SK-N-SH treated with all-trans-retinoic acid at 6 μM for 48 hours (cell line): Measurements from ENCODE around the gene RNF103.
A peak's percentile ranks its signal among the peaks of the same experiment; 100 is the strongest.

Experiments
- ATAC-seq: fragments of 200-7000 bp; cut with Tn5 transposase; 3 replicates; pipeline ENCODE4 v1.9.1; 2020; ENCODE audit warnings: mild to moderate bottlenecking, moderate library complexity
- ARNTL ChIP-seq: fragments of 450-650 bp; formaldehyde crosslinking; IDR thresholded peaks from 2 replicates; pipeline ENCODE4 v1.5.0; 2020; ENCODE audit warnings: low read depth, mild to moderate bottlenecking, moderate library complexity, borderline replicate concordance
- BACH2 ChIP-seq: fragments of 250-450 bp; sonication (Bioruptor Pico); IDR thresholded peaks from 2 replicates; pipeline ENCODE4 v1.9.0; 2021; ENCODE audit warnings: mild to moderate bottlenecking, borderline replicate concordance
- CSDC2 ChIP-seq: fragments of 250-450 bp; sonication (Bioruptor Pico); IDR thresholded peaks from 2 replicates; pipeline ENCODE4 v1.5.0; 2020; ENCODE audit warnings: mild to moderate bottlenecking, moderate library complexity
- ESRRG ChIP-seq: fragments of 250-450 bp; sonication (Bioruptor Pico); IDR thresholded peaks from 2 replicates; pipeline ENCODE4 v1.6.1; 2021; ENCODE audit warnings: mild to moderate bottlenecking
- GLIS3 ChIP-seq: fragments of 250-450 bp; sonication (Bioruptor Pico); IDR thresholded peaks from 2 replicates; pipeline ENCODE4 v1.5.0; 2020; ENCODE audit warnings: mild to moderate bottlenecking, moderate library complexity
- OSR1 ChIP-seq: fragments of 250-450 bp; sonication (Bioruptor Pico); IDR thresholded peaks from 2 replicates; pipeline ENCODE4 v1.8.0; 2022; ENCODE audit warnings: moderate library complexity, mild to moderate bottlenecking, inconsistent platforms
- PPARA ChIP-seq: fragments of 250-450 bp; sonication (Bioruptor Pico); IDR thresholded peaks from 2 replicates; pipeline ENCODE4 v1.5.0; 2020; ENCODE audit warnings: mild to moderate bottlenecking, borderline replicate concordance
- RARB ChIP-seq: fragments of 250-450 bp; sonication (Bioruptor Pico); IDR thresholded peaks from 2 replicates; pipeline ENCODE4 v1.8.0; 2021; ENCODE audit warnings: mild to moderate bottlenecking, moderate library complexity
- SNAI2 ChIP-seq: fragments of 250-450 bp; sonication (Bioruptor Pico); IDR thresholded peaks from 2 replicates; pipeline ENCODE4 v1.5.0; 2020; ENCODE audit warnings: mild to moderate bottlenecking, moderate library complexity
- TCF4 ChIP-seq: fragments of 250-450 bp; sonication (Bioruptor Pico); IDR thresholded peaks from 2 replicates; pipeline ENCODE4 v1.8.0; 2021; ENCODE audit warnings: mild to moderate bottlenecking, moderate library complexity, borderline replicate concordance
- TOX ChIP-seq: fragments of 250-450 bp; sonication (Bioruptor Pico); IDR thresholded peaks from 2 replicates; pipeline ENCODE4 v1.8.0; 2021; ENCODE audit warnings: mild to moderate bottlenecking, moderate library complexity, borderline replicate concordance
- ZC3H10 ChIP-seq: fragments of 250-450 bp; sonication (Bioruptor Pico); IDR thresholded peaks from 2 replicates; pipeline ENCODE4 v1.5.1; 2021; ENCODE audit warnings: mild to moderate bottlenecking, moderate library complexity
- ZFP3 ChIP-seq: fragments of 250-450 bp; sonication (Bioruptor Pico); IDR thresholded peaks from 2 replicates; pipeline ENCODE4 v1.5.0; 2020; ENCODE audit warnings: mild to moderate bottlenecking, moderate library complexity
- ZFP30 ChIP-seq: fragments of 450-650 bp; formaldehyde crosslinking; IDR thresholded peaks from 2 replicates; pipeline ENCODE4 v1.5.0; 2022; ENCODE audit warnings: mild to moderate bottlenecking, moderate library complexity
- ZNF565 ChIP-seq: fragments of 450-650 bp; formaldehyde crosslinking; conservative IDR thresholded peaks from 2 replicates; pipeline ENCODE4 v1.5.0; 2020; ENCODE audit warnings: low read depth, mild to moderate bottlenecking, moderate library complexity
- ZNF8 ChIP-seq: fragments of 450-650 bp; formaldehyde crosslinking; IDR thresholded peaks from 2 replicates; pipeline ENCODE4 v1.5.0; 2020; ENCODE audit warnings: mild to moderate bottlenecking, moderate library complexity
- TF ChIP-seq, protein P1 (sequence below): fragments of 250-450 bp; sonication (Bioruptor Pico); IDR thresholded peaks from 2 replicates; pipeline ENCODE4 v1.5.0; 2020; ENCODE audit warnings: mild to moderate bottlenecking, moderate library complexity
- TF ChIP-seq, protein P2 (sequence below): fragments of 250-450 bp; sonication (Bioruptor Pico); IDR thresholded peaks from 2 replicates; pipeline ENCODE4 v1.8.0; 2020; ENCODE audit warnings: mild to moderate bottlenecking, moderate library complexity, borderline replicate concordance
- TF ChIP-seq, protein P3 (sequence below): fragments of 250-450 bp; sonication (Bioruptor Pico); IDR thresholded peaks from 2 replicates; pipeline ENCODE4 v1.5.1; 2021; ENCODE audit warnings: mild to moderate bottlenecking, moderate library complexity
- TF ChIP-seq, protein P4 (sequence below): fragments of 250-450 bp; sonication (Bioruptor Pico); IDR thresholded peaks from 2 replicates; pipeline ENCODE4 v1.8.0; 2021; ENCODE audit warnings: low read depth, mild to moderate bottlenecking, moderate library complexity, borderline replicate concordance

RNF103 gene

DNA sequence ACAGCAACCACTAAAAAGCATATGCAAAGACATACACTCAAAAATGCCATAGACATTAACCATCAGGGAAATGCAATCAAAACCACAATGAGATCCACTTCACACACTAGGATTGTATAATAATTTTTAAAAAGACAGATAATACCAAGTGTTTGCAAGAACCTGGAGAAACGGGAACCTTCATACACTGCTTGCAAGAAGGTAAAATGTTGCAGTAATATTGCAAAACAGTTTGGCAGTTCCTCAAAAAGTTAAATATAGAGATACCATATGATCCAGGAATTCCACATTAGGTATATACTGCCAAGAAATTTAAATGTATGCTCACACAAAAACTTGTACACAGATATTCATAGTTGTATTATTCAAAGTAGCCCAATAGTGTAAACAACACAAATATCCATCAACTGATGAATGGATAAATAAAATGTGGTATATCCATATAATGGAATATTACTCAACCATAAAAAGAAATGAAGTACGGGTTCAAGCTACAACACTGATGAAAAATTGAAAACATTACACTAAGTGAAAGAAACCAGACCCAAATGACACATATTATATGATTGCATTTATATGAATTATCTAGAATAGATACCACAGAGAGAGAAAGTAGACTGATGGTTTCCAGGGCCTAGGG is 45.7 kb downstream of the RNF103 start:
- TF ChIP-seq ARNTL (CRISPR knock-in tag): no peak
- TF ChIP-seq ZNF8: peak; percentile 92
- TF ChIP-seq ZFP30: no peak
- no peak for TF ChIP-seq TOX (CRISPR knock-in tag)
- no peak for TF ChIP-seq OSR1 (CRISPR knock-in tag)
- no peak for TF ChIP-seq BACH2 (CRISPR knock-in tag)
- no peak for TF ChIP-seq ZNF565 (CRISPR knock-in tag)
- TF ChIP-seq, protein P1, sequence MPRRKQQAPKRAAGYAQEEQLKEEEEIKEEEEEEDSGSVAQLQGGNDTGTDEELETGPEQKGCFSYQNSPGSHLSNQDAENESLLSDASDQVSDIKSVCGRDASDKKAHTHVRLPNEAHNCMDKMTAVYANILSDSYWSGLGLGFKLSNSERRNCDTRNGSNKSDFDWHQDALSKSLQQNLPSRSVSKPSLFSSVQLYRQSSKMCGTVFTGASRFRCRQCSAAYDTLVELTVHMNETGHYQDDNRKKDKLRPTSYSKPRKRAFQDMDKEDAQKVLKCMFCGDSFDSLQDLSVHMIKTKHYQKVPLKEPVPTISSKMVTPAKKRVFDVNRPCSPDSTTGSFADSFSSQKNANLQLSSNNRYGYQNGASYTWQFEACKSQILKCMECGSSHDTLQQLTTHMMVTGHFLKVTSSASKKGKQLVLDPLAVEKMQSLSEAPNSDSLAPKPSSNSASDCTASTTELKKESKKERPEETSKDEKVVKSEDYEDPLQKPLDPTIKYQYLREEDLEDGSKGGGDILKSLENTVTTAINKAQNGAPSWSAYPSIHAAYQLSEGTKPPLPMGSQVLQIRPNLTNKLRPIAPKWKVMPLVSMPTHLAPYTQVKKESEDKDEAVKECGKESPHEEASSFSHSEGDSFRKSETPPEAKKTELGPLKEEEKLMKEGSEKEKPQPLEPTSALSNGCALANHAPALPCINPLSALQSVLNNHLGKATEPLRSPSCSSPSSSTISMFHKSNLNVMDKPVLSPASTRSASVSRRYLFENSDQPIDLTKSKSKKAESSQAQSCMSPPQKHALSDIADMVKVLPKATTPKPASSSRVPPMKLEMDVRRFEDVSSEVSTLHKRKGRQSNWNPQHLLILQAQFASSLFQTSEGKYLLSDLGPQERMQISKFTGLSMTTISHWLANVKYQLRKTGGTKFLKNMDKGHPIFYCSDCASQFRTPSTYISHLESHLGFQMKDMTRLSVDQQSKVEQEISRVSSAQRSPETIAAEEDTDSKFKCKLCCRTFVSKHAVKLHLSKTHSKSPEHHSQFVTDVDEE (CRISPR knock-in tag): no peak
- TF ChIP-seq, all 23 proteins: peak for 1
- ATAC-seq: no peak

DNA sequence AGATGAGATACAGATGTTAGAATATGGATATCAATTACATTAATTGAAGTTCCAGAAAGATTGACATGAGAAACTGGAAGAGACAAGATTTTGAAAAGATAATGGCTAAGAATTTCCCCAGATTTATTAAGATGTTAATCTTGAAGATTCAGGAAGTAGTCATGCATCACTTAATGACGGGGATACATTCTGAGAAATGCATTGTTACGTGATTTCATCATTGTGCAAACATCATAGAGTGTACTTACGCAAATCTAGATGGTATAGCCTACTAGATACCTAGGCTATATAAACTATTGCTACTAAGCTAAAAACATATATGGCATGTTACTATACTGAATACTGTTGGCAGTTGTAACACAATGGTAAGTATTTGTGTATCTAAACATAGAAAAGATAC is 53.6 kb downstream of the RNF103 start:
- no peak for TF ChIP-seq SNAI2
- TF ChIP-seq PPARA (CRISPR knock-in tag): no peak
- TF ChIP-seq, protein P2, sequence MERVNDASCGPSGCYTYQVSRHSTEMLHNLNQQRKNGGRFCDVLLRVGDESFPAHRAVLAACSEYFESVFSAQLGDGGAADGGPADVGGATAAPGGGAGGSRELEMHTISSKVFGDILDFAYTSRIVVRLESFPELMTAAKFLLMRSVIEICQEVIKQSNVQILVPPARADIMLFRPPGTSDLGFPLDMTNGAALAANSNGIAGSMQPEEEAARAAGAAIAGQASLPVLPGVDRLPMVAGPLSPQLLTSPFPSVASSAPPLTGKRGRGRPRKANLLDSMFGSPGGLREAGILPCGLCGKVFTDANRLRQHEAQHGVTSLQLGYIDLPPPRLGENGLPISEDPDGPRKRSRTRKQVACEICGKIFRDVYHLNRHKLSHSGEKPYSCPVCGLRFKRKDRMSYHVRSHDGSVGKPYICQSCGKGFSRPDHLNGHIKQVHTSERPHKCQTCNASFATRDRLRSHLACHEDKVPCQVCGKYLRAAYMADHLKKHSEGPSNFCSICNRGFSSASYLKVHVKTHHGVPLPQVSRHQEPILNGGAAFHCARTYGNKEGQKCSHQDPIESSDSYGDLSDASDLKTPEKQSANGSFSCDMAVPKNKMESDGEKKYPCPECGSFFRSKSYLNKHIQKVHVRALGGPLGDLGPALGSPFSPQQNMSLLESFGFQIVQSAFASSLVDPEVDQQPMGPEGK (CRISPR knock-in tag): no peak
- TF ChIP-seq ZFP30: no peak
- TF ChIP-seq, protein P1 (CRISPR knock-in tag): no peak
- TF ChIP-seq ZC3H10 (CRISPR knock-in tag): no peak
- TF ChIP-seq ZNF8: no peak
- no peak for TF ChIP-seq GLIS3 (CRISPR knock-in tag)
- TF ChIP-seq RARB (CRISPR knock-in tag): no peak
- TF ChIP-seq, protein P3, sequence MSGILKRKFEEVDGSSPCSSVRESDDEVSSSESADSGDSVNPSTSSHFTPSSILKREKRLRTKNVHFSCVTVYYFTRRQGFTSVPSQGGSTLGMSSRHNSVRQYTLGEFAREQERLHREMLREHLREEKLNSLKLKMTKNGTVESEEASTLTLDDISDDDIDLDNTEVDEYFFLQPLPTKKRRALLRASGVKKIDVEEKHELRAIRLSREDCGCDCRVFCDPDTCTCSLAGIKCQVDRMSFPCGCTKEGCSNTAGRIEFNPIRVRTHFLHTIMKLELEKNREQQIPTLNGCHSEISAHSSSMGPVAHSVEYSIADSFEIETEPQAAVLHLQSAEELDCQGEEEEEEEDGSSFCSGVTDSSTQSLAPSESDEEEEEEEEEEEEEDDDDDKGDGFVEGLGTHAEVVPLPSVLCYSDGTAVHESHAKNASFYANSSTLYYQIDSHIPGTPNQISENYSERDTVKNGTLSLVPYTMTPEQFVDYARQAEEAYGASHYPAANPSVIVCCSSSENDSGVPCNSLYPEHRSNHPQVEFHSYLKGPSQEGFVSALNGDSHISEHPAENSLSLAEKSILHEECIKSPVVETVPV (CRISPR knock-in tag): no peak
- TF ChIP-seq ZNF565 (CRISPR knock-in tag): no peak
- no peak for TF ChIP-seq ZFP3 (CRISPR knock-in tag)
- TF ChIP-seq CSDC2 (CRISPR knock-in tag): no peak
- no peak for TF ChIP-seq ESRRG (CRISPR knock-in tag)
- no peak for TF ChIP-seq TOX (CRISPR knock-in tag)
- no peak for TF ChIP-seq ARNTL (CRISPR knock-in tag)
- TF ChIP-seq OSR1 (CRISPR knock-in tag): no peak
- TF ChIP-seq, protein P4, sequence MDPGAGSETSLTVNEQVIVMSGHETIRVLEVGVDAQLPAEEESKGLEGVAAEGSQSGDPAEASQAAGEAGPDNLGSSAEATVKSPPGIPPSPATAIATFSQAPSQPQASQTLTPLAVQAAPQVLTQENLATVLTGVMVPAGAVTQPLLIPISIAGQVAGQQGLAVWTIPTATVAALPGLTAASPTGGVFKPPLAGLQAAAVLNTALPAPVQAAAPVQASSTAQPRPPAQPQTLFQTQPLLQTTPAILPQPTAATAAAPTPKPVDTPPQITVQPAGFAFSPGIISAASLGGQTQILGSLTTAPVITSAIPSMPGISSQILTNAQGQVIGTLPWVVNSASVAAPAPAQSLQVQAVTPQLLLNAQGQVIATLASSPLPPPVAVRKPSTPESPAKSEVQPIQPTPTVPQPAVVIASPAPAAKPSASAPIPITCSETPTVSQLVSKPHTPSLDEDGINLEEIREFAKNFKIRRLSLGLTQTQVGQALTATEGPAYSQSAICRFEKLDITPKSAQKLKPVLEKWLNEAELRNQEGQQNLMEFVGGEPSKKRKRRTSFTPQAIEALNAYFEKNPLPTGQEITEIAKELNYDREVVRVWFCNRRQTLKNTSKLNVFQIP (CRISPR knock-in tag): no peak
- TF ChIP-seq TCF4: no peak
- ATAC-seq: no peak
